CD4-positive, alpha-beta T cell (primary cell): Measurements from ENCODE around the gene RTKN2. TPM values are rescaled to one million over a fixed set of nuclear protein-coding genes. Genes with fewer than 3 reads are reported as not detected.

ENCODE experiments used
- ATAC-seq: fragments of 200-7000 bp; cut with Tn5 transposase; one replicate; pipeline ENCODE4 v1.10.0; 2022; ENCODE audit warnings: mild to moderate bottlenecking; ENCODE audit not compliant: poor library complexity
- CTCF ChIA-PET: fragments of 350-600 bp; sonication (Branson Sonifier 250); formaldehyde crosslinking; loops from one replicate; lab custom pipeline; 2021; ENCODE audit warnings: antibody characterized with exemption, inconsistent platforms; lab: Charles Lee
- POLR2A ChIA-PET: fragments of 350-600 bp; sonication (Branson Sonifier 250); formaldehyde crosslinking; loops from one replicate; lab custom pipeline; 2021; ENCODE audit warnings: antibody characterized with exemption, inconsistent platforms; lab: Charles Lee
- DNase-seq, 14 experiments: peaks; one replicate each; pipeline ENCODE4 v3.0.0-alpha.2; 2013 to 2020; ENCODE audit warnings: mixed read lengths in 2 of 14
- H3K27ac ChIP-seq, 2 donors: one replicate each; pipeline versions ENCODE4 v1.5.1 to v1.7.0; 2013; ENCODE audit warnings: low read length in 2 of 2, low read depth in 1 of 2, mild to moderate bottlenecking in 1 of 2
- H3K27me3 ChIP-seq, 2 experiments: 1 replicate in 1 of 2; 2 replicates in 1 of 2; pipeline versions ENCODE4 v1.6.1 to v1.7.0; 2013; ENCODE audit warnings: low read length in 2 of 2, control low read depth in 1 of 2, mild to moderate bottlenecking in 1 of 2, moderate library complexity in 1 of 2; ENCODE audit not compliant: insufficient read depth in 2 of 2, control insufficient read depth in 1 of 2
- H3K36me3 ChIP-seq: one replicate; pipeline ENCODE4 v1.6.1; 2013; ENCODE audit warnings: low read length, control low read depth; ENCODE audit not compliant: insufficient read depth
- H3K4me1 ChIP-seq: one replicate; pipeline ENCODE4 v1.6.1; 2013; ENCODE audit warnings: low read length, control low read depth; ENCODE audit not compliant: insufficient read depth
- H3K4me3 ChIP-seq: one replicate; pipeline ENCODE4 v1.5.1; 2013; ENCODE audit warnings: mild to moderate bottlenecking, low read length, moderate library complexity
- H3K9me3 ChIP-seq, 2 experiments: 1 replicate in 1 of 2; 2 replicates in 1 of 2; pipeline versions ENCODE4 v1.6.1 to v1.7.0; 2013; ENCODE audit warnings: low read length in 2 of 2, mild to moderate bottlenecking in 2 of 2, control low read depth in 1 of 2, moderate library complexity in 1 of 2; ENCODE audit not compliant: control insufficient read depth in 1 of 2, insufficient read depth in 1 of 2
- H3K27ac Mint-ChIP-seq: one replicate; pipeline ENCODE4 v1.8.0; 2020; ENCODE audit warnings: mixed read lengths
- H3K27me3 Mint-ChIP-seq: one replicate; pipeline ENCODE4 v1.8.0; 2021; ENCODE audit warnings: mixed read lengths
- H3K36me3 Mint-ChIP-seq: one replicate; pipeline ENCODE4 v1.8.0; 2021; ENCODE audit warnings: low read depth, mixed read lengths
- H3K4me1 Mint-ChIP-seq: one replicate; pipeline ENCODE4 v1.8.0; 2021; ENCODE audit warnings: low read depth, mixed read lengths
- H3K4me3 Mint-ChIP-seq: one replicate; pipeline ENCODE4 v1.8.0; 2020; ENCODE audit warnings: mild to moderate bottlenecking, mixed read lengths
- H3K9me3 Mint-ChIP-seq: one replicate; pipeline ENCODE4 v1.8.0; 2020; ENCODE audit warnings: mixed read lengths
- CTCF ChIP-seq: fragments of 200-600 bp; IDR thresholded peaks from one replicate; pipeline ENCODE4 v1.8.0; 2022; ENCODE audit warnings: antibody characterized with exemption, mild to moderate bottlenecking
- intact Hi-C, 2 experiments: fragments of 100-400 bp; cut with DNase I in 1 of 2; cut with micrococcal nuclease in 1 of 2; formaldehyde crosslinking; loops; one replicate each; pipeline versions ENCODE4 v1.15.1 to v1.9.0; 2023 to 2025; cut with DNase I, micrococcal nuclease
- total RNA-seq, 174 experiments: library from RNA in 2 of 174; stranded (reverse) in 2 of 174; gene quantifications; one replicate each; pipeline ENCODE4 v1.2.3 and lab custom pipeline; 2021 to 2026

The RTKN2 gene
- total RNA-seq, 2 experiments from 2014 or later, result 3.7 to 3.9 TPM

GRCh38 chr10:62278441-62278910 lies 9.8 kb upstream of the RTKN2 start:
- peaks cover 6% of the 10 kb centered on the region for H3K27me3 Mint-ChIP-seq
- no peak overlapping the region for H3K4me3 ChIP-seq
- no peaks in the 10 kb centered on the region for H3K9me3 Mint-ChIP-seq
- no peaks in the 10 kb centered on the region for H3K36me3 Mint-ChIP-seq
- H3K4me3 Mint-ChIP-seq, result no peak overlapping the region
- no peaks in the 10 kb centered on the region for H3K9me3 ChIP-seq
- ATAC-seq (no peak), DNase-seq (no peak)
- H3K4me1 Mint-ChIP-seq, result no peaks in the 10 kb centered on the region
- intact Hi-C loops, result no loop called here
- H3K27ac ChIP-seq, result no peak overlapping the region
- no peaks in the 10 kb centered on the region for H3K4me1 ChIP-seq
- H3K36me3 ChIP-seq, result no peaks in the 10 kb centered on the region
- POLR2A ChIA-PET, result no interaction called here
- TF ChIP-seq CTCF, result no peak
- no peaks in the 10 kb centered on the region for H3K27me3 ChIP-seq
- CTCF ChIA-PET, result no interaction called here
- no peak overlapping the region for H3K27ac Mint-ChIP-seq

GRCh38 chr10:62277971-62278370 lies 9.3 kb upstream of the RTKN2 start:
- Histone ChIP-seq H3K4me3 (no peak overlapping the region), H3K9me3 (no peaks in the 10 kb centered on the region), H3K27ac (no peak overlapping the region), H3K27me3 (no peaks in the 10 kb centered on the region), H3K36me3 (no peaks in the 10 kb centered on the region), H3K4me1 (no peaks in the 10 kb centered on the region)
- ChIA-PET CTCF (no interaction called here), POLR2A (no interaction called here)
- H3K36me3 Mint-ChIP-seq, result no peaks in the 10 kb centered on the region
- ATAC-seq (no peak), DNase-seq (no peak)
- no peak for TF ChIP-seq CTCF
- peaks cover 7% of the 10 kb centered on the region for H3K27me3 Mint-ChIP-seq
- no peaks in the 10 kb centered on the region for H3K9me3 Mint-ChIP-seq
- H3K4me1 Mint-ChIP-seq, result no peaks in the 10 kb centered on the region
- intact Hi-C loops, result no loop called here
- no peak overlapping the region for H3K4me3 Mint-ChIP-seq
- H3K27ac Mint-ChIP-seq, result no peak overlapping the region

- H3K4me3 Mint-ChIP-seq, result peak overlapping the region; percentile 90
- ATAC-seq (no peak), DNase-seq (no peak)
- Histone ChIP-seq H3K9me3 (no peaks in the 10 kb centered on the region), H3K4me3 (no peak overlapping the region), H3K27me3 (no peaks in the 10 kb centered on the region), H3K36me3 (no peaks in the 10 kb centered on the region), H3K4me1 (peaks cover 16% of the 10 kb centered on the region), H3K27ac (no peak overlapping the region)
- intact Hi-C loops, result no loop called here
- no peaks in the 10 kb centered on the region for H3K36me3 Mint-ChIP-seq
- ChIA-PET CTCF (no interaction called here), POLR2A (no interaction called here)
- peaks cover 27% of the 10 kb centered on the region for H3K27me3 Mint-ChIP-seq
- H3K27ac Mint-ChIP-seq, result no peak overlapping the region
- H3K9me3 Mint-ChIP-seq, result no peaks in the 10 kb centered on the region
- peaks cover 18% of the 10 kb centered on the region for H3K4me1 Mint-ChIP-seq
- no peak for TF ChIP-seq CTCF
Observed at GRCh38 chr10:62270020-62270419, 1.4 kb upstream of the RTKN2 start.
